Measurements from ENCODE around the gene TH. TPM values are rescaled to one million over a fixed set of nuclear protein-coding genes. Genes with fewer than 3 reads are reported as not detected.
A peak's percentile ranks its signal among the peaks of the same experiment; 100 is the strongest.

Gene TH
- total and polyA plus RNA-seq, 10 donors = 0.13 to 1.0 (median 0.27) TPM; not detected in 6

GRCh38 chr11:2154889-2155288 is 16.7 kb downstream of the TH start:
- DNase-seq = no peak
- Histone ChIP-seq H3K27ac (no peak overlapping the region), H3K36me3 (no peaks in the 10 kb centered on the region), H3K9me3 (no peaks in the 10 kb centered on the region), H3K4me3 (no peak overlapping the region), H3K27me3 (replicated peaks in 1 of 7) (peaks cover 0 to 62% (median 12%) of the 10 kb centered on the region in 7 donors), H3K4me1 (peaks cover 7 to 13% (median 9%) of the 10 kb centered on the region in 6 donors)
- WGBS, 5 donors = 81 to 92% (median 84%) methylated on average over 13 to 17 of the region's 17 CpGs
- intact Hi-C loops (cut with DNase I; ENCODE audit: low total_unique reads) = loop anchor here (5.0 to 10.0 kb wide), 3 partner anchors 318 to 500 kb away; partner anchors contain the start of genes KRTAP5-6 and TNNI2
- TF ChIP-seq POLR2AphosphoS5 (IDR thresholded peaks at IDR 0.05) (no peak), CTCF (IDR thresholded peaks at IDR 0.05 in 8 of 11, conservative IDR thresholded peaks at IDR 0.05 in 3 of 11) (no peak), POLR2A (IDR thresholded peaks at IDR 0.05) (no peak)

GRCh38 chr11:2154195-2154585 is 17.4 kb downstream of the TH start:
- intact Hi-C loops (cut with DNase I; ENCODE audit: low total_unique reads) = loop anchor here (5.0 to 10.0 kb wide), 3 partner anchors 317 to 499 kb away; partner anchors contain the start of genes KRTAP5-6 and TNNI2
- WGBS, 5 donors = 72 to 89% (median 79%) methylated on average over 7 of the region's 7 CpGs
- peaks cover 0 to 65% (median 13%) of the 10 kb centered on the region in 7 donors for H3K27me3 ChIP-seq (replicated peaks in 1 of 7)
- no peak overlapping the region for H3K27ac ChIP-seq
- DNase-seq = no peak
- H3K36me3 ChIP-seq = no peaks in the 10 kb centered on the region
- peaks cover 7 to 13% (median 9%) of the 10 kb centered on the region in 6 donors for H3K4me1 ChIP-seq
- no peak for TF ChIP-seq POLR2A (IDR thresholded peaks at IDR 0.05)
- TF ChIP-seq POLR2AphosphoS5 (IDR thresholded peaks at IDR 0.05) = no peak
- TF ChIP-seq CTCF (IDR thresholded peaks at IDR 0.05 in 8 of 11, conservative IDR thresholded peaks at IDR 0.05 in 3 of 11) = no peak
- H3K9me3 ChIP-seq = no peaks in the 10 kb centered on the region
- no peak overlapping the region for H3K4me3 ChIP-seq

GRCh38 chr11:2153581-2154194 is 17.9 kb downstream of the TH start:
- Histone ChIP-seq H3K4me1 (peaks cover 7 to 13% (median 9%) of the 10 kb centered on the region in 6 donors), H3K9me3 (no peaks in the 10 kb centered on the region), H3K27ac (no peak overlapping the region), H3K4me3 (no peak overlapping the region), H3K27me3 (replicated peaks in 1 of 7) (peaks cover 0 to 70% (median 16%) of the 10 kb centered on the region in 7 donors), H3K36me3 (no peaks in the 10 kb centered on the region)
- peak in 1 of 3 donors; percentile 32 for TF ChIP-seq POLR2AphosphoS5 (IDR thresholded peaks at IDR 0.05)
- no peak for TF ChIP-seq CTCF (IDR thresholded peaks at IDR 0.05 in 8 of 11, conservative IDR thresholded peaks at IDR 0.05 in 3 of 11)
- no peak for TF ChIP-seq POLR2A (IDR thresholded peaks at IDR 0.05)
- intact Hi-C loops (cut with DNase I; ENCODE audit: low total_unique reads) = loop anchor here (5.0 to 10.0 kb wide), 3 partner anchors 316 to 499 kb away; partner anchors contain the start of genes KRTAP5-6 and TNNI2
- DNase-seq = no peak
- 43 to 63% (median 56%) methylated on average over 14 of the region's 14 CpGs for WGBS, 5 donors

All from spleen (tissue), 11 donors.